NT2/D1 (cell line): ENCODE results near the gene SCN10A.

ENCODE experiments used
- YY1 ChIP-seq: IDR thresholded peaks from 2 replicates; pipeline ENCODE4 v1.6.1; 2011; ENCODE audit not compliant: insufficient read length, insufficient read depth
- ZNF274 ChIP-seq: IDR thresholded peaks from 2 replicates; pipeline ENCODE4 v1.6.1; 2011; ENCODE audit warnings: mild to moderate bottlenecking, low read depth, low read length

DNA sequence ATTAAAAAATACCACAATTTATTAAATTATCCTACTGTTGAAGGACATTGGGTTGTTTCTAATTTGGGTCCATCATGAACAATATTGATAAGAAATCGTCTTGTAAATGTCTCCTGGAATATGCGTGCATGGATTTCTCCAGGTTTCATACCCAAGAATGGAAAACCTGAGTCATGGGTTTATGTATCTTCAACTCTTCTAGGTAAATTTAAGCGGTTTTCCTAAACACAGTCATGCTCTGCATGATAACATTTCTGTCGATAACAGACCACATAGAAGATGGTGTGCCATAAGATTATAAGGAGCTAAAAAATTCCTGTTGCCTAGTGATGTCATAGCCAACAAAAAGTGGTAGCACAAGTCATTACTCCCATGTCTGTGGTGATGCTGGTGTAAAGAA is 126.7 kb downstream of the SCN10A start:
- TF ChIP-seq ZNF274 (no peak), YY1 (no peak)
